GM21447 (cell line): ENCODE results near the gene TSC22D2.

ENCODE experiments used
- ATAC-seq: cut with Tn5 transposase; IDR thresholded peaks from one replicate; pipeline ENCODE4 v1.9.1; 2021; ENCODE audit not compliant: unreplicated experiment

TSC22D2 gene

GRCh38 chr3:150411106-150411460 is 3.0 kb downstream of the TSC22D2 start:
- no peak for ATAC-seq

GRCh38 chr3:150411546-150411945 is 3.4 kb downstream of the TSC22D2 start:
- no peak for ATAC-seq

- no peak for ATAC-seq
Measured at GRCh38 chr3:150411976-150412375, 3.9 kb downstream of the TSC22D2 start.

GRCh38 chr3:150412561-150413231 is 4.6 kb downstream of the TSC22D2 start:
- no peak for ATAC-seq

GRCh38 chr3:150414258-150414657 is 6.2 kb downstream of the TSC22D2 start:
- no peak for ATAC-seq

- no peak for ATAC-seq
Measured at GRCh38 chr3:150414959-150415358, 6.9 kb downstream of the TSC22D2 start.

GRCh38 chr3:150419076-150419868 is 11.2 kb downstream of the TSC22D2 start:
- no peak for ATAC-seq

- ATAC-seq: no peak
Measured at GRCh38 chr3:150419959-150420358, 11.9 kb downstream of the TSC22D2 start.

- no peak for ATAC-seq
Measured at GRCh38 chr3:150421256-150421655, 13.2 kb downstream of the TSC22D2 start.

GRCh38 chr3:150421799-150422548 is 13.9 kb downstream of the TSC22D2 start:
- no peak for ATAC-seq

GRCh38 chr3:150422907-150423306 is 14.8 kb downstream of the TSC22D2 start:
- ATAC-seq: no peak

- ATAC-seq: no peak
Measured at GRCh38 chr3:150423761-150424160, 15.7 kb downstream of the TSC22D2 start.

GRCh38 chr3:150426292-150426691 is 18.2 kb downstream of the TSC22D2 start:
- no peak for ATAC-seq

GRCh38 chr3:150428562-150428961 is 20.5 kb downstream of the TSC22D2 start:
- ATAC-seq: no peak

- ATAC-seq: no peak
Measured at GRCh38 chr3:150429767-150430671, 21.9 kb downstream of the TSC22D2 start.

- ATAC-seq: no peak
Measured at GRCh38 chr3:150433347-150433746, 25.2 kb downstream of the TSC22D2 start.

- ATAC-seq: no peak
Measured at GRCh38 chr3:150434234-150434633, 26.1 kb downstream of the TSC22D2 start.

GRCh38 chr3:150436161-150436560 is 28.1 kb downstream of the TSC22D2 start:
- ATAC-seq: no peak

GRCh38 chr3:150439657-150440056 is 31.6 kb downstream of the TSC22D2 start:
- ATAC-seq: no peak

GRCh38 chr3:150443331-150443741 is 35.2 kb downstream of the TSC22D2 start:
- ATAC-seq: no peak

- no peak for ATAC-seq
Measured at GRCh38 chr3:150444371-150444770, 36.3 kb downstream of the TSC22D2 start.
